ENCODE measurements around the gene RNF130. TPM values are rescaled to one million over a fixed set of nuclear protein-coding genes. Genes with fewer than 3 reads are reported as not detected.
"Not testable (repeated sequence)": the region's sequence is repeated elsewhere in the genome, so short reads cannot be mapped to it uniquely, and the experiment has no call there.

The RNF130 gene
- total RNA-seq, 1 donor from 2014 or later, result 45.9 TPM

DNA sequence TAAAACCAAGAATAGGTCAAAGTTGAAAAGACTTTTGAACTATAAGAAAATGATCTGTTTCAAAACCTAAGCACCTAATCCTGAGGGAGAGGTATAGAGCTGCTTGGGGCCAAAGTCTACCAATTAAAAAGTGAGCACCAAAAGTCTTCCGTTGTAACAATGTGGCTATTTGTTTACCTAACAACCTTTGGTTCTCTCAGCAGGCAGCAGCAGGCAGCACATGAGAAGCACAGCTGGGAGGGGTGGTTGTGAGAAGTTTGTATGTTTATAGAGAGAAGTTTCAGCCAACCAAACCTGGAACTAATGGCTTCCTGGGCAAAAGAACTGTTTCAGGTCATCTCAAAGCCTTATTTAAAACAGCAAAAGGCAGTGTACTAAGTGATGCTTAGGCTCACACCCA, 104.1 kb downstream of the RNF130 start:
- Histone ChIP-seq H3K27me3 (ENCODE audit: low read depth) (no peaks in the 10 kb centered on the region), H3K4me1 (no peaks in the 10 kb centered on the region), H3K9me3 (replicated peaks) (no peaks in the 10 kb centered on the region), H3K36me3 (peaks cover 75% of the 10 kb centered on the region), H3K27ac (replicated peaks) (no peak overlapping the region), H3K4me3 (no peak overlapping the region)
- intact Hi-C loops (cut with micrococcal nuclease), result no loop called here
- no peak for DNase-seq
- TF ChIP-seq, protein P1, sequence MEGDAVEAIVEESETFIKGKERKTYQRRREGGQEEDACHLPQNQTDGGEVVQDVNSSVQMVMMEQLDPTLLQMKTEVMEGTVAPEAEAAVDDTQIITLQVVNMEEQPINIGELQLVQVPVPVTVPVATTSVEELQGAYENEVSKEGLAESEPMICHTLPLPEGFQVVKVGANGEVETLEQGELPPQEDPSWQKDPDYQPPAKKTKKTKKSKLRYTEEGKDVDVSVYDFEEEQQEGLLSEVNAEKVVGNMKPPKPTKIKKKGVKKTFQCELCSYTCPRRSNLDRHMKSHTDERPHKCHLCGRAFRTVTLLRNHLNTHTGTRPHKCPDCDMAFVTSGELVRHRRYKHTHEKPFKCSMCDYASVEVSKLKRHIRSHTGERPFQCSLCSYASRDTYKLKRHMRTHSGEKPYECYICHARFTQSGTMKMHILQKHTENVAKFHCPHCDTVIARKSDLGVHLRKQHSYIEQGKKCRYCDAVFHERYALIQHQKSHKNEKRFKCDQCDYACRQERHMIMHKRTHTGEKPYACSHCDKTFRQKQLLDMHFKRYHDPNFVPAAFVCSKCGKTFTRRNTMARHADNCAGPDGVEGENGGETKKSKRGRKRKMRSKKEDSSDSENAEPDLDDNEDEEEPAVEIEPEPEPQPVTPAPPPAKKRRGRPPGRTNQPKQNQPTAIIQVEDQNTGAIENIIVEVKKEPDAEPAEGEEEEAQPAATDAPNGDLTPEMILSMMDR (IDR thresholded peaks at IDR 0.05; ENCODE audit: borderline replicate concordance), result no peak

DNA sequence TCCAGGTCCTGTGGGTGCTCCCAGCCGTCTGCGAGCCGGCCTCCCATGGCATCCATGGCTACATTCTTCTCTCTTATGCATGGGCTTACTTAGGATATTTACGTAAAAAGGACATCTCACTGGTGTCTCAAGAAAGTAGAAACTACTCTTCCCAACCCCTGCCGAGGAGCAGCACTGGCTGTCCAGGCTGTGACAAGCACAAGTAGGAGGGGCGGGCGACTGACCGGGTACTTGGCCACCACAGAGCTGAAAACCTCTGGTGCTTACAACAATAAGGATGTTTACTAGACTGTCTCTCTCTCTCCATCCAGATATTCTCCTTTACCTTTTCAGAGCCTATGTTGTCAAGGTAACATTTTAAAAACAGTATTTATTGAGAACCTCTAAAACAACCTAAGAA, 107.5 kb downstream of the RNF130 start:
- Histone ChIP-seq H3K36me3 (peaks cover 79% of the 10 kb centered on the region), H3K4me1 (no peaks in the 10 kb centered on the region), H3K27ac (replicated peaks) (no peak overlapping the region), H3K4me3 (no peak overlapping the region), H3K27me3 (ENCODE audit: low read depth) (no peaks in the 10 kb centered on the region), H3K9me3 (replicated peaks) (no peaks in the 10 kb centered on the region)
- TF ChIP-seq, protein P1 (IDR thresholded peaks at IDR 0.05; ENCODE audit: borderline replicate concordance), result no peak
- intact Hi-C loops (cut with micrococcal nuclease), result no loop called here
- DNase-seq, result no peak

GRCh38 chr5:179963375-179963774, 108.2 kb downstream of the RNF130 start:
- TF ChIP-seq, protein P1 (IDR thresholded peaks at IDR 0.05; ENCODE audit: borderline replicate concordance), result no peak
- Histone ChIP-seq H3K4me1 (no peaks in the 10 kb centered on the region), H3K27ac (replicated peaks) (no peak overlapping the region), H3K27me3 (ENCODE audit: low read depth) (no peaks in the 10 kb centered on the region), H3K4me3 (no peak overlapping the region), H3K36me3 (peaks cover 73% of the 10 kb centered on the region), H3K9me3 (replicated peaks) (no peaks in the 10 kb centered on the region)
- intact Hi-C loops (cut with micrococcal nuclease), result no loop called here
- DNase-seq, result no peak

DNA sequence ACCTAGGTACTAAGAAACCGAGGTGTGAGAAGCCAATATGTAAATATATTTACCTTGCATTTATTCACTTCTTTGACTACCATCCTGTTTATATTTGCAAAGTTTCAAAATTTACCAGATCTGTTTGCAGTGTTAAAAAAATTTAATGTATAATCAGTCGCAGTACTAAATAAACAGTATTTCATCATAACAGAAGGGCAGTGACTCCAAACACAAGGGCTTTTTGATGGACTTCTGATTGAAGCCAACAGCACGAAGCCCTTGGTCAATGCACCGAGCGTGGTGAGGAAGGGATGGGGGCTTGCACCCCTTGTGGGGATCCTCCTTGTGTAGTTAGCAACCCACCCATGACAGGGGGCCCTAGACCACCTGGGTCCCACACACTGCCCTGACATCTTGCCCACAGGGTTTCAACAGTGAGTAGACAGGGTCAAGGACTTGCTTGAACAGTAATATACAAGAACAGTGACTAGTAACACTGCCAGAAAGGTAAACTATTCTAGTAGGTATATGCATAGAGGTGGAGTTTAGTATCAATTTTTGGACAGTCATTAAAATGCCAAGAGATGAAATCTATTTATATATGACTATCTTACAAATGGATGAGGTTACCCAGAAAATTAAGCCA, 111.2 kb downstream of the RNF130 start:
- Histone ChIP-seq H3K4me3 (no peak overlapping the region), H3K36me3 (peaks cover 56% of the 10 kb centered on the region), H3K9me3 (replicated peaks) (no peaks in the 10 kb centered on the region), H3K27ac (replicated peaks) (no peak overlapping the region), H3K4me1 (no peaks in the 10 kb centered on the region), H3K27me3 (ENCODE audit: low read depth) (no peaks in the 10 kb centered on the region)
- DNase-seq, result no peak
- TF ChIP-seq, protein P1 (IDR thresholded peaks at IDR 0.05; ENCODE audit: borderline replicate concordance), result no peak
- intact Hi-C loops (cut with micrococcal nuclease), result no loop called here

DNA sequence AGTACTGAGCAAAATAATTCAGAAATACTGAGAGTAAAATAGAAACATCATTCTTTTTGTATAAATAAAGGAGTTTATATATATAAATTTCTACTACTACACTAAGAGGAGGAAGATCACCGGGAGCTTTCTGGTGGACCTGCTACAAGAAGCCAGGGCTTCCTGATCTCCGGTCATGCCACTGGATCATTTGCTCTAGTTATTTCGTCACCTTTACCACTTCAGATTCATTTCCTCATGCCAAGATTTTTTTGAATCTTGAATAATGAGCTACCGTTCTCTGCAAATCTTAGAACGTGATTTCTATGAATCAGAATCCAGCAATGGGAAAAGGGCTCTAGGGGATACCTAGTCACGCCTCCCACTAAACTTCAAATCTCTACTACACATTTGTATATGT, 111.9 kb downstream of the RNF130 start:
- Histone ChIP-seq H3K36me3 (peaks cover 57% of the 10 kb centered on the region), H3K9me3 (replicated peaks) (no peaks in the 10 kb centered on the region), H3K27me3 (ENCODE audit: low read depth) (no peaks in the 10 kb centered on the region), H3K4me3 (no peak overlapping the region), H3K4me1 (no peaks in the 10 kb centered on the region), H3K27ac (replicated peaks) (no peak overlapping the region)
- no peak for DNase-seq
- intact Hi-C loops (cut with micrococcal nuclease), result no loop called here
- TF ChIP-seq, protein P1 (IDR thresholded peaks at IDR 0.05; ENCODE audit: borderline replicate concordance), result no peak

GRCh38 chr5:179959118-179959517, 112.4 kb downstream of the RNF130 start:
- DNase-seq; H3K27ac ChIP-seq (replicated peaks); H3K4me3 ChIP-seq; H3K27me3 ChIP-seq (ENCODE audit: low read depth); intact Hi-C loops (cut with micrococcal nuclease); H3K9me3 ChIP-seq (replicated peaks); H3K4me1 ChIP-seq: not testable (repeated sequence)
- H3K36me3 ChIP-seq, result peaks cover 59% of the 10 kb centered on the region
